GM19372 (cell line): ENCODE measurements around the gene SLIT2.

ENCODE experiments used
- ATAC-seq: cut with Tn5 transposase; IDR thresholded peaks from one replicate; pipeline ENCODE4 v1.9.1; 2021; ENCODE audit warnings: mild to moderate bottlenecking, low read depth, moderate library complexity; ENCODE audit not compliant: unreplicated experiment

Gene SLIT2

DNA sequence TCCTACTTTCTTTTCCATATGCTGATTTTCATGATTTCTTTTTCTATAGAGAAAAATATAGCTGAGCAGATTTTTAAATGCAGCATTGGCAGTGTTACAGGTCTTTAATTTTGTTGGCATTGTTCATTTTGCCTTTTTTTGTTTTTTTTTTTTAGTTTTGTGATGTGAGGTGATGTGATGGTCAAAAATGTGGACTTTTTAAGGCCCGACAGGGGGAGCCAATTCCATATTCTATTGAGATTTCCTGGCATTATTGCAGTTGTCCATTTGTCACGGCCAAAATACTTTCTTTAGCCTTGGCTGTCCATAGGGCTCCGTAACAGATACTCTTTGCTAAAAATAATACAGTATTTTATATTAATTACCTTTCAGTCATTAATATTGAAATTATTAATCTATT, 47.8 kb downstream of the SLIT2 start:
- ATAC-seq = no peak

DNA sequence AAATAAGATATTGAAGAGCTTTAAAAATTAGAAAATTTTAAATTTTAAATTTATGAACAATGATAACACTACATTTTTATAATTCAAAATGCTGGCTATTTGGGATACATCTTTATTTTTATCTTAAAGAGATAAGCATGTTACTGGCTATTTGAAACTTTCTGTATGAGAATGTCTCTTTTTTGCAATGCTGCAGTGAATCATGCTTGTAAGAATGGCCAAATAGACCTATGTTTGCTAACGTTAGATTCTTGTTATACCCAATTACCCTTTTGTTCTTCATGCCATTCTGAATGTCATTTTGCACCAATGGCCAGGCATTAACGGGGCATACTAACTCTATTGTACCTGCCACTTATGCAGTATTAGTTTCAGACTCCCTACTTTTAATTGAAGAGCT, 49.5 kb downstream of the SLIT2 start:
- ATAC-seq = no peak
